Mucosa of descending colon (tissue), 3 donors: Measurements from ENCODE around the gene C10orf53. TPM values are rescaled to one million over a fixed set of nuclear protein-coding genes. Genes with fewer than 3 reads are reported as not detected.

Experiments used
- ATAC-seq: fragments of 200-7000 bp; cut with Tn5 transposase; one replicate; pipeline ENCODE4 v1.9.1; 2020; ENCODE audit warnings: mild to moderate bottlenecking, moderate library complexity
- DNase-seq, 3 donors: peaks; one replicate each; pipeline ENCODE4 v3.0.0-alpha.2; 2020
- H3K36me3 ChIP-seq: fragments of 200-600 bp; one replicate; pipeline ENCODE4 v1.8.0; 2021; ENCODE audit warnings: low read depth, mild to moderate bottlenecking
- H3K4me1 ChIP-seq: fragments of 200-600 bp; one replicate; pipeline ENCODE4 v1.8.0; 2021; ENCODE audit warnings: low read depth, mild to moderate bottlenecking
- H3K4me3 ChIP-seq: fragments of 200-600 bp; one replicate; pipeline ENCODE4 v1.8.0; 2021; ENCODE audit warnings: mild to moderate bottlenecking
- H3K9me3 ChIP-seq: fragments of 200-600 bp; one replicate; pipeline ENCODE4 v1.8.0; 2021; ENCODE audit warnings: mild to moderate bottlenecking
- CTCF ChIP-seq: fragments of 200-600 bp; IDR thresholded peaks from one replicate; pipeline ENCODE4 v1.8.0; 2022; ENCODE audit warnings: antibody characterized with exemption, mild to moderate bottlenecking
- intact Hi-C, 2 donors: fragments of 100-400 bp; cut with DNase I in 1 of 2; cut with micrococcal nuclease in 1 of 2; formaldehyde crosslinking; loops; one replicate each; pipeline versions ENCODE4 v1.11.0 to v1.11.1; 2022; cut with DNase I, micrococcal nuclease
- total RNA-seq, 3 donors: library from RNA; stranded (reverse); fragmentation: NEBNext Ultra II Directional in 2 of 3; extraction: Animal tissue kit (Norgen Biotek cat#: 25700) in 2 of 3; gene quantifications; one replicate each; pipeline versions ENCODE4 v1.2.1 to v1.2.4, GENCODE V29; 2021 to 2023
- donor health status: DM: no; HTN: no; CAD: no; lungs with moderate emphysema.
- donor health status: DM: no; HTN: no; CAD: no.
- donor health status: DM: no; HTN: yes; CAD: no.

C10orf53 gene
- total RNA-seq, 3 donors from 2014 or later = not detected

- DNase-seq (no peak), ATAC-seq (no peak)
- Histone ChIP-seq H3K4me1 (no peaks in the 10 kb centered on the region), H3K4me3 (no peak overlapping the region), H3K9me3 (no peaks in the 10 kb centered on the region), H3K36me3 (no peaks in the 10 kb centered on the region)
- no peak for TF ChIP-seq CTCF
- intact Hi-C loops = no loop called here
Measured at GRCh38 chr10:49688261-49688846, 8.9 kb downstream of the C10orf53 start.

- no peaks in the 10 kb centered on the region for H3K4me1 ChIP-seq
- no peaks in the 10 kb centered on the region for H3K36me3 ChIP-seq
- no peaks in the 10 kb centered on the region for H3K9me3 ChIP-seq
- intact Hi-C loops = no loop called here
- DNase-seq (no peak), ATAC-seq (no peak)
- no peak for TF ChIP-seq CTCF
- no peak overlapping the region for H3K4me3 ChIP-seq
Measured at GRCh38 chr10:49688920-49689319, 9.5 kb downstream of the C10orf53 start.

- no peak for DNase-seq
- Histone ChIP-seq H3K36me3 (no peaks in the 10 kb centered on the region), H3K4me1 (no peaks in the 10 kb centered on the region), H3K4me3 (no peak overlapping the region), H3K9me3 (no peaks in the 10 kb centered on the region)
- intact Hi-C loops = no loop called here
- TF ChIP-seq CTCF = no peak
- no peak for ATAC-seq
Measured at GRCh38 chr10:49689882-49690510, 10.5 kb downstream of the C10orf53 start.

GRCh38 chr10:49690698-49691356 lies 11.4 kb downstream of the C10orf53 start:
- intact Hi-C loops = no loop called here
- no peak for TF ChIP-seq CTCF
- no peaks in the 10 kb centered on the region for H3K36me3 ChIP-seq
- ATAC-seq = no peak
- no peak overlapping the region for H3K4me3 ChIP-seq
- H3K9me3 ChIP-seq = no peaks in the 10 kb centered on the region
- no peak for DNase-seq
- H3K4me1 ChIP-seq = no peaks in the 10 kb centered on the region

GRCh38 chr10:49691588-49691987 lies 12.1 kb downstream of the C10orf53 start:
- Histone ChIP-seq H3K4me1 (no peaks in the 10 kb centered on the region), H3K9me3 (no peaks in the 10 kb centered on the region), H3K4me3 (no peak overlapping the region), H3K36me3 (no peaks in the 10 kb centered on the region)
- ATAC-seq = no peak
- no peak for TF ChIP-seq CTCF
- no peak for DNase-seq
- intact Hi-C loops = no loop called here
